T-helper 22 cell (primary cell): Measurements from ENCODE around the gene PGLYRP2.
"Not testable (repeated sequence)": the region's sequence is repeated elsewhere in the genome, so short reads cannot be mapped to it uniquely, and the experiment has no call there.

ENCODE experiments used
- DNase-seq: peaks from one replicate; pipeline ENCODE4 v3.0.0-alpha.2; 2020; ENCODE audit warnings: low read depth

The PGLYRP2 gene

DNA sequence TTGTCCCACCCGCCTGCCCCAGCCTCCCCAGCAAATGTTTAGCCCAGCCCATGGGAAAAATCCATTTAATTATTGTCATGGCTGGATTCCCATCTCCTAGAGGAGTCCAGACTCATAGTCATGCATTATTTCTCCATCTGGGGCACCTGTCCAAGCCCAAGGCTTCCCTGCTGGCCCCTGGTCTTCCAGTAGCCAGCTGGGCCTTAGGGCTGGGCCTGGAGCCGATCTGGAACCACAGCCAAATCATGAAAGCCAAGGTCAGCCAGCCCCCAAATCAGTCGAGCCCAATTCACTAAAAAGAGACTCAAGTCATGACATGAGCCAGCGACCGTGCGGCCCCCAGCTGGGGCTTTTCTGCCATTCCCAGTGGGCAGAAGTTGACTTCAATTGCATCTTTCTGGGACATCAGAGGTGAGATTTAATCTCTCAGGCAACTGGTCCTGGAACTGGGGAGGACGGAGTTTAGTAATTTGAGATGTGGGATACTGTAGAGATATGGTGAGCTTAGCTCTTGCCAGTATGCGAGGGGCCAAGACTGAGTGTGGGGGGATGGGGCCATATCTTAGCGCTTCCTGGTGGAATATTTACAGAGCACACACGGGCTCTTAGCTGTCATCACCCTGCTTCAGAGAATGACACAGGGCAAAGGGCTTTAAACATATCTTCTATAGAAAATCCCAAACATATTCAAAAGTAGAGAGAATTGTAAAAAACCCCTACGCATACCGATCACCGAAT, 9.4 kb upstream of the PGLYRP2 start:
- no peak for DNase-seq

- no peak for DNase-seq
These were observed 7.7 kb upstream of the PGLYRP2 start for GRCh38 chr19:15487038-15487437.

GRCh38 chr19:15485768-15486167, 6.5 kb upstream of the PGLYRP2 start:
- DNase-seq, result not testable (repeated sequence)

DNA sequence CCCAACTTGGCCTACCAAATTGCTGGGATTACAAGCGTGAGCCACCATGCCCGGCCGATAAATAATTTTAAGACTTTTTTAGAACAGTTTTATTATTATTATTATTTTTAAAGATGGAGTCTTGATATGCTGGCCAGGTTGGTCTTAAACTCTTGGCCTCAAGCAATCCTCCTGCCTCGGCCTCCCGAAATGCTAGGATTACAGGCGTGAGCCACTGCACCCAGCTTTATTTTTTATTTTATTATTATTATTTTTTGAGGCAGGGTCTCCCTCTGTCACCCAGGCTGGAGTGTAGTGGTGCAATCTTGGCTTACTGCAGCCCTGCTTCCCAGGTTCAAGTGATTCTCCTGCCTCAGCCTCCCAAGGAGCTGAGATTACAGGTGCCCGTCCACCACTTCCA, 1.7 kb upstream of the PGLYRP2 start:
- DNase-seq, result not testable (repeated sequence)

GRCh38 chr19:15476325-15476724, 3.0 kb downstream of the PGLYRP2 start:
- DNase-seq, result no peak

GRCh38 chr19:15475611-15476010, 3.7 kb downstream of the PGLYRP2 start:
- no peak for DNase-seq

DNA sequence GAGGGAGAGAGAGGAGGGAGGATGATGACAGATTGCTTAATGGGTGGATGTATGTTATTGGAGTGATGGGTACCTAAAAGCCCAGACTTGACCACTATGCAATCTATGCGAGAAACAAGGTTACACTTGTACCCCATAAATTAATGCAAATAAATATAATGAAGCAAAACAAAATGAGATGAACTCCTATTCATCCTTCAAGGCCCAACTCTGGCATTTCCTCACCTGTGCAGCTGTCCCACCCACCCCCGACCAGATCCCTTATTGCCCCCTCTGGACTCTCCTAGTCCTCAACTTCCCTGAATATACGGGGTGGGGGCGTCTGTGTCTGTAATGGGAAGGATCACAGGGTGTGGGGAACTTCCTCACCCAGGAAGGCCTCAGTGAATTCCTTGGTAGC, 4.1 kb downstream of the PGLYRP2 start:
- DNase-seq, result no peak

DNA sequence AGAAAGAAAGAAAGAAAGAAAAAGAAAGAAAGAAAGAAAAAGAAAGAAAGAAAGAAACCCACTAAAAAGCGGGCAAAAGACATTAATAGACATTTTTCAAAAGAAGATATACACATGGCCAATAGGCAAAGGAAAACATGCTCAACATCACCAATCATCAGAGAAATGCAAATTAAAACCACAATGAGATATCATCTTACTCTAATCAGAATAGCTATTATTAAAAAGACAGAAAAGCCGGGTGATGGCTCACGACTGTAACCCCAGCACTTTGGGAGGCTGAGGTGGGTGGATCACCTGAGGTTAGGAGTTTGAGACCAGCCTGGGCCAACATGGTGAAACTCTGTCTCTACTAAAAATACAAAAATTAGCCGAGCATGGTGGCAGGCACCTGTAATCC, 5.5 kb downstream of the PGLYRP2 start:
- not testable (repeated sequence) for DNase-seq

DNA sequence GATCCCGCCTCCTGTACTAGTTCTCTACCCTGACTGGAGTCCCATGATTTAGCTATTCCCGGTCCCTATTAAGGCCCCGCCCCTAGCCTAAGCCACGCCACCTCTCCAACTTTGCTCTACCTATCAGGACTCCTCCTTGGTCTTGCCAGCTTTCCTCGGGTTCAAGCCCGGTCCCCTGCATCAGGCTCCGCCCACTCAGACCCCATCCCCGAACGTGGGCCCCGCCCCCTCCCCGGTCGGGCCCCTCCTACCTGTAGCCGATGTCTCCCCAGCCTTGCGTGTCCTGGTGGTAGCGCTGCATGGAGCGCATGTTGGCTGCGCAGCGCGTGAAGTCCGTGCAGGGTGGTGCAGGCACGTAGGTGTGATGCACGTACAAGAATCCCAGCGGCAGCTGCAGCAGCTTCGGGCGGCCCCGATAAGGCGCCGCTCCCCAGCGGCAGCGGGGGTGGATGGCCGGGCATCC, 7.6 kb downstream of the PGLYRP2 start:
- no peak for DNase-seq

DNA sequence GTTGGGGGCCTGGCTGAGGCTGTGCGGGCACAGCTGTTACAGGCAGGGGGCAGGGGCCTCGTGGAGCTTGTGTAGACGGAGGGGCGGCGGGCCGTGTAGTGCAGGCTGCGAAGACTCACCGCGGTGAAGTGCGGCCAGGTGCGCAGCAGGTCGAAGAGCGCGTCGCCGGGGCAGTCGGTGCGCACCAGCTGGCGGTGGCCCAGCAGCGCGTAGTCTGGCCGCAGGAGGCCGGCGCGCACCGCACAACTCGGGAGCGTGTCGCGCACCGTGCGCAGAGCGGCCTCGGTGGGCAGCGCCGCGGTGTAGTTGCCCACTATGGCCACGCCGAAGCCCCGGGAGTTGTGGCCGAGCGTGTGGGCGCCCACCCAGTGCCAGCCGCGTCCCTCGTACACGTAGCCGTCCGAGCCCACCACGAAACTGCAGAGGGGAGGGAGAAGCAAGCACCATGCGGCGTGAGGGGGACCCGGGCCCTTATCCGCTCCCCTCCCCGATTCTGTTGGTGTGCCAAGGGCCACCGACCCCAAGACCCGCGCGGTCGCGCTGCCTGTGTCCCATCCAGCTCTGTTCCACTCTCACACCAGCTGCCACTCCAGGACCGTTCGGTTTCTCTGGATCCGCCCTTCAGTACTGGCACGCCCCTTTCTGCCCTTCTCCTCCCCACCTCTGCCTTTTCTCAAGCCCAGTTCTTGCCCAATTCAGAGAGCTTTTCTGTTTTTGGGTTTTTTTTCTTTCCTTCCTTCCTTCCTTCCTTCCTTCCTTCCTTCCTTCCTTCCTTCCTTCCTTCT, 9.6 kb downstream of the PGLYRP2 start:
- no peak for DNase-seq

DNA sequence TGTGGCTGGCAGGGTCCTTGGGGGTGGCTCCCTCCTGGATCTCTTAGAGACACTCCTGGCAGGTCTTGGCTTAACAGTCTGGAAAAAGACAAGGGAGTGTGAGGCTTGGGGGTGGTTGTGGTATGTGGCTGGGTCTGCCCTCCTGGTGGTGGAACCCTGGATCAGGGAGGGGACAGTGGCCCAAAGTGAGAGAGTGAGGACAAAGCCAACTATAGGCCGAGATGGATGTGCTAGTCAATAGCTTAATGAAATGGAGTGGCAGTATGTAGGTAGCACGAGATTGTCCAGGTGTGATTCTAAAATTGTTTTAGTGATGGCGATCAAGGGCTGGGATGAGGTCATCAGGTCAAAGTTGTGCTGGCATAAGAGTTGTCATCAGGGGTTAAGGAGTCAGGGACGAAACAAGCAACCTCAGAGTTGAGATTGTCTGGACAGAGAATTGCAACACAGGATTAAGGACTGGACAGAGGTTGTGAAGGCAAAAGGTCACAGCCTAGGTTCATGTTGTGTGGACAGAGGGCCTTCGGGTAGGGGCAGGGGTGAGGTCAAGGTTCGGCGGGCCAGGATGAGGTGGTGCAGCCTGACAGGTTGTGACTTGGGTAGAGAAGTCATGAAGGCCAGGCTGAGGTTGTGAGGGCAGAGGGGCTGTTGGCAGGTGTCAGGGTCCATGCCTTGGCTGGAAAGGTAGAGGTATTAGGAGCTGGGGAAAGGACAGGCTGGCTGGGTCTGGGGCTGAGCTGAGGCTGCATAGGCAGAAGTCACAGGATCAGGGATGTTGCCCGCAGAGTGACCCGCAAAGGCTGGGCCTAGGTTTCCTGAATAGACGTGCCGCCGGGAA, 10.4 kb downstream of the PGLYRP2 start:
- no peak for DNase-seq

DNA sequence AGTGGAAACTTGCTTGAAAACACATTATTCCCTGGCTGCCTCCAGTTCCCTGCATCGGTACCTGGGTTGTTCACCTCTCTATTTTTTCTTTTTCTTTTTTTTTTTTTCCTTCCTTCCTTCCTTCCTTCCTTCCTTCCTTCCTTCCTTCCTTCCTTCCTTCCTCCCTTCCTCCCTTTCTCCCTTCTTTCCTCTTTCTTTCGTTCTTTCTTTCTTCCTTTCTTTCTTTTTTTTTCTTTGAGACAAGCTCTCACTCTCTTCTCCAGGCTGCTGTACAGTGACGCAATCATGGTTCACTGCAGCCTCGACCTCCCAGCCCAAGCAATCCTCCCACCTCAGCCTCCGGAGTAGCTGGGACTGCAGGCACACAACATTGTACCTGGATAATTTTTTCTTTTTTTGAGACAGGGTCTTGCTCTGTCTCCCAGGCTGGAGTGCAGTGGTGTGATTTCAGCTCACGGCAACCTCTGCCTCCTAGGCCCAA, 11.5 kb downstream of the PGLYRP2 start:
- DNase-seq, result no peak

DNA sequence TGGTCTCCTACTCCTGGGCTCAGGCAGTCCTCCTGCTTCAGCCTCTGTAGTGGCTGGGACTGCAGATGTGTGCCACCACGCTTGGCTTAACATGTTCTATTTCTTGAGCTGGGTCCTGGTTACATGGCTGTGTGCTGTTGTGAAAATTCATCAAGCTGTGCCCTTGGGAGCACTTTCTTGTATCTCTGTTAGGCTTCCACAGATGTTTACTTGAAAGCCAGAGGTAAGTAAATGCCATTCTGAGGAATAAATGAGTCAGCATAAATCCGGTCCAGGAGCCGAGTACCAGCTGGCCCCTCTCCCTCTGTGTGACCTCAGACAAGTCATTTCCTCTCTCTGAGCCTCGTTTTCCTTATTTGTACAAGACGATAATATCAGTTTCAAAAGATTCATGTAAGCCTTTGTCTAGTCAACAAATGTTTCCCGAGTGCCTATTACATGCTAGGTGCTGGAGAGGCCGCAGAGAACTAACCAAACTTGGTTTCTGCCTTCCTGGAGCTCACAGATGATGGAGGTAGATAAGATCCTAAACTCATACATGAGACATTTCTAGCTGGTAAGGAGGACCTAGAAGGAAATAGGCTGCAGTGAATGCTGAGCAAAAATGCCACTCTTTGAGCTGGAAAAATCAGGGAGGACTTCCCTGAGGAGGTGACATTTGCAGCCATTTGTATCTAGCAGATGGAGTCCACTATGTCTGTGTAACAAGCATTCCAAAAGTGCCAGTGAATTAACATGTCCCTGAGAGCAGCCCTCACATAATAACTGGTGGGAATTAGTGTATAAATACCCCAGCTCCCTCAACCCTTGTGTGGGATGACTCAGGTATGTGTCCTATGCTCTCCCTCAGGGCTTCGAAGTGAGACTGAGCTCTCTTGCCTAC, 12.2 kb downstream of the PGLYRP2 start:
- DNase-seq, result peak; percentile 64

DNA sequence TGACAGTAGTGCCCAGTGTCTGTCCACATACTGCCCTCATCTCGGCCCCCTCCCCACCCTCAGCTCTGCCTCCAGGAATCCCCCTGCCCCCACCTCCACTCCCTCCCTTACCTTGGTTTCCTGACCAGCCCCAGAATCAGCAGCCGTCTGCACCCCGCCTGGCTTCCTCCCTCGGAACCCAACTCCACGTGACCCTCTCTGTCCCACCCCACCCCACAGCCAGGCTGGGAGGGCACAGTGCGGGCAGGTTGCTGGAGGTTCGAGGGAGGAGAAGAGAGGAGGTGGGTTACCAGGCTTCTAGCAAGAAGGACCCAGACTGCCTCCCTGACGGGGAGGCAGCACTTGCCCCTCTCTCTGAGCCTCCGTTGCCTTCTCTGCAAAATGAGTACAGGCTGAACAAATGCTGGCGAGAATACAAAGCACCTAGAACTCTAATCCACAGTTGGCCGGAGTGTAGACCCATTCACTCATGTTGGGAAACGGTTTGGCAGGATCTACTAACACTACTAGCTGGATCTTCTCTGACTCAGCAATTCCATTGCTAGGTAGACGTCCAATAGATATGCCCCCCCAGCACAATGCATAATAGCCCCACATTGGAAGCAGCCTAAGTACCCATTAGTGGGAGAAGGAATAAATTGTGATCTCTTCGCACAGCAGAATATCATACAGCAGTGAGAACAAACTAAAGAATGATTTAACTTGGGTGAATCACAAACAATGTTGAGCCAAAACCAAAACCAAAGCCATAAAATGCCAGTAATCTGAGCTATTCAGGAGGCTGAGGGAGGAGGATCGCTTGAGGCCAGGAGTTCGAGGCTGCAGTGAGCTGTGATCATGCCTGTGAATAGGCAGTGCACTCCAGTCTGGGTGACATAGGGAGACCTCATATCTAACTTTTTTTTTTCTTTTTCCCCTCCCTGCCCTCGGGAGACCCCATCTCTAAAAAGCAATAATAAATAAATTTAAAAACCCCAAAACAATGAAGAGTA, 14.6 kb downstream of the PGLYRP2 start, which contains the start of gene RASAL3:
Gene RASAL3, minus strand, starts transcription at position 151 of the 992 bp plus-strand sequence. CDS start 186 bp downstream, outside the sequence.
- DNase-seq, result peak; percentile 61

DNA sequence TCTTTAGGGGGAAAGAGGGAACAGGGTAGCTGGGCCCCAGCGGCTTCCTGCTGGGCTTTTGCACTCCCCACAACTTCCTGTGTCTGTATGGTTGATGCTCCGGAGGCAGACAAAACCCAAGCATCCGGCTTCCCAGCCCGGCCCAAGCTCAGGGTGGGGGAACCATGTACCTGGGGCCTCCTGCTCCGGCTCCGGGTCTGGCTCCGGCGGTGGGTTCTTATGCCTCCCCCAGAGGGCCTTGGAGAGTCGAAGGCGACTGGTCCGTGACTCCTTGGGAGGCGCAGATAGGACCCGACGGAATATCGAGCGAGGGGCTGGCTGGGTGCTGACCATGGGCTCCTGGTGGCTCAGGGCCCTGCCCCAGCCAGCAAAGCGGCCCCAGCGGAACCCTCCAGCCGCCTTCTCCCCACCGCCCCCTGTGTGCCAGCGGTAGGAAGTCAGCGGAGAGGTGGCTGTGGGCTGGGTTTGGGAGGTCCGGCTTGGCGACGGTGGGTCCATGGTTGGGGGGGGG, 15.4 kb downstream of the PGLYRP2 start:
- DNase-seq, result peak; percentile 74

- DNase-seq, result no peak
These were observed 17.6 kb downstream of the PGLYRP2 start for GRCh38 chr19:15461694-15462093.

GRCh38 chr19:15457701-15458484, 21.4 kb downstream of the PGLYRP2 start:
- no peak for DNase-seq

DNA sequence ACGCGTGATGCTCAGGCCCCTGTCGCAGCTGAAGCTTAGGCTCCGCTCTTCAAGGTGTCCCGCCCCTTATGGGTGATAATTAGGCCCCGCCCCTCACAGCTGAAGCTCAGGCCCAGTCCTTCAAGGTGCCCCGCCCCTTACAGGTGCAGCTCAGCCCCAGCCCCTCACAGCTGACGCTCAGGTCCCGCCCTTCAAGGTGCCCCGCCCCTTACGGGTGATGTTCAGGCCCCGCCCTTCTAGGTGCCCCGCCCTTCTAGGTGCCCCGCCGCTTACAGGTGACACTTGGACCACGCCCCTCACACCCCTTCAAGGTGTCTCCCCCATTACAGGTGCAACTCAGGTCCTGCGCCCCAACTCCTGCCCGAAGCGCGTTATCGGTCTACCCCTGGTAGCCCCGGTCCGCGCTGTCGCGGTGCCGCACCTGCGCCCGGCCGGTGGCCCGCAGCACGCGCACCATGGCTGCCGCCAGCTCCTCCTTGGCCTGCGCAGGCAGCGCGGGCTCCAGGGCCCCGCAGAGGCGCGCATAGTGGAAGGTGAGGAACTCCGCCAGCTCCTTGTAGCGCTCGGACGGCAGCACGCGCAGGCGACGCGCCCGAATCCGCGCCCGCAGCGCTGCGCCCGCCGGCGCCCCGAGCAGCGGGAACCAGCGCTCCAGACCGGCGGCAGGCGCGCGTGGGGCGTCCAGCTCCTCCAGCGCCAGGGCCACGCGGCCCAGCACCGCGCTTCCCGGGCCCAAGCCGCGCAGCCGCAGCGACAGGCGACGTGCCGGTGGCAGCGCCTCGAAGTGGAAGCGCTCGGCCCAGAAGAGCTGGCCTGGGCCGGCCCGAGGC, 22.2 kb downstream of the PGLYRP2 start:
- no peak for DNase-seq
